Skeletal muscle tissue (tissue), 4 donors: ENCODE data around the gene TTC16. TPM values are rescaled to one million over a fixed set of nuclear protein-coding genes. Genes with fewer than 3 reads are reported as not detected.
"Not testable (repeated sequence)": the region's sequence is repeated elsewhere in the genome, so short reads cannot be mapped to it uniquely, and the experiment has no call there.

Experiments used
- H3K27ac ChIP-seq: one replicate; pipeline ENCODE4 v1.7.0; 2013; ENCODE audit warnings: mild to moderate bottlenecking, low read depth, low read length, inconsistent platforms
- H3K27me3 ChIP-seq, 3 donors: one replicate each; pipeline ENCODE4 v1.7.0; 2013; ENCODE audit warnings: low read length in 3 of 3; ENCODE audit not compliant: control insufficient read depth in 3 of 3, insufficient read depth in 3 of 3
- H3K36me3 ChIP-seq, 3 donors: one replicate each; pipeline ENCODE4 v1.7.0; 2013; ENCODE audit warnings: low read length in 3 of 3; ENCODE audit not compliant: control insufficient read depth in 3 of 3, insufficient read depth in 3 of 3
- H3K4me1 ChIP-seq, 3 donors: one replicate each; pipeline ENCODE4 v1.7.0; 2013; ENCODE audit warnings: low read length in 3 of 3, mild to moderate bottlenecking in 3 of 3; ENCODE audit not compliant: control insufficient read depth in 3 of 3, insufficient read depth in 3 of 3
- H3K4me3 ChIP-seq, 3 donors: one replicate each; pipeline ENCODE4 v1.7.0; 2013; ENCODE audit warnings: low read length in 3 of 3
- H3K9ac ChIP-seq, 3 donors: one replicate each; pipeline ENCODE4 v1.7.0; 2013; ENCODE audit warnings: low read length in 3 of 3, mild to moderate bottlenecking in 3 of 3, moderate library complexity in 2 of 3, low read depth in 1 of 3
- H3K9me3 ChIP-seq, 3 donors: one replicate each; pipeline ENCODE4 v1.7.0; 2013; ENCODE audit warnings: low read length in 3 of 3; ENCODE audit not compliant: control insufficient read depth in 3 of 3
- total RNA-seq: library from RNA; depleted of rRNA; stranded (reverse); fragments of >200 nt; gene quantifications from one replicate; pipeline ENCODE4 v1.2.3, GENCODE V29; 2014
- donor health status: Osteomylitis.

Gene TTC16
- total RNA-seq, 1 donor from 2014 or later: not detected

DNA sequence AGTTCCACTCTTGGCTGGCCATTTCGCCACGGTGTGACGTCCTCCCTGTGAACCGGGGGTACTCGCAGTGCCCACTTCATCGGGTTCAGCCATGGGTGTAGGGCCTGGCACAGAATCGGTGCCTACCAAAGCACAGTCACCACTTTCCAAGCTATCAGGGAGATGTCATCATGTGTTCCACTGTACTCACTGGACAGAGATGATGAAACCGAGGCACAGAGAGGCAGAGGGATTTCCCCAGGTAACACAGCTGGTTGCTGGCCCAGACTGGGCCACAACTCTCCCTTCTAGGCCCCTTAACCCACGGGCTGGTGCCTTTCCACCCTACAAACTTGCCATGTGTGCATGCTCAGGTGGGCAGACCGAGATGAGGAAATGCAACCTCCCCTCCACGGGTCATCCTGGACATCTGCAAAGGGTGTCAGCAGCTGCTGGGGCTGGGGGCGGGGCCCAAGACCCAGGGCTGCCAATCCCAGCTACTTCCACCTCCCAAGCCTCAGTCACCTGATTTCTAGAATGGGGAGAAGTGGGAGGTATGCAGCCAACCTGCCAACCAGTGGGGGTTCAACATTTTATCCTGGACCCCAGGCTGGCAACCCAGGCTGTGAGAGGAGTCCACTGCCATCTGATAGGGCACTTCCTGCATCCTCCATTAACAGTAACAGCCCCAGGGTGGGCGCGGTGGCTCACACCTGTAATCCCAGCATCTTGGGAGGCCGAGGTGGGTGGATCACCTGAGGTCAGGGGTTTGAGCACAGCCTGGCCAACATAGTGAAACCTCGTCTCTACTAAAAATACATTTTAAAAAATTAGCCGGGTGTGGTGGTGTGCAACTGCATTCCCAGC is 63.5 kb downstream of the TTC16 start:
- H3K36me3 ChIP-seq: no peaks in the 10 kb centered on the region
- H3K9me3 ChIP-seq: no peaks in the 10 kb centered on the region
- no peaks in the 10 kb centered on the region for H3K27me3 ChIP-seq
- peak overlapping the region; percentile 32 for H3K27ac ChIP-seq
- peak overlapping the region in 1 of 3 donors; percentile 19 for H3K9ac ChIP-seq
- H3K4me1 ChIP-seq: peaks cover 0 to 20% (median 17%) of the 10 kb centered on the region in 3 donors
- H3K4me3 ChIP-seq: no peak overlapping the region

GRCh38 chr9:127780126-127780885 is 64.4 kb downstream of the TTC16 start:
- Histone ChIP-seq H3K9me3 (no peaks in the 10 kb centered on the region), H3K27me3 (no peaks in the 10 kb centered on the region), H3K4me1 (peaks cover 4 to 25% (median 21%) of the 10 kb centered on the region in 3 donors), H3K27ac (no peak overlapping the region), H3K4me3 (no peak overlapping the region), H3K9ac (no peak overlapping the region), H3K36me3 (no peaks in the 10 kb centered on the region)

DNA sequence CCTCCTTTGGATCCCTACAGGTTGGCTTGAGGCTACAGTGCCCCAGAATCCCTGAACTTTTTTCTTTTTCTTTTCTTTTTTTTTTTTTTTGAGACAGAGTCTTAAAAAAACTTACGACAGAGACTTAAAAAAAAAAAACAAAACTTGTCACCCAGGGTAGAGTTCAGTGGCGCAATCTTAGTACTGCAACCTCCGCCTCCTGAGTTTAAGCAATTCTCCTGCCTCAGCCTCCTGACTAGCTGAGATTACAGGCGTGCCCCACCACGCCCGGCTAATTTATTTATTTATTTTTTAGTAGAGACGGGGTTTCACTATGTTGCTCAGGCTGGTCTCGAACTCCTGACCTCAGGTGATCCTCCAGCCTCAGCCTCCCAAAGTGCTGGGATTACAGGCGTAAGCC is 65.0 kb downstream of the TTC16 start:
- H3K9ac ChIP-seq, H3K9me3 ChIP-seq, H3K4me3 ChIP-seq, H3K27ac ChIP-seq, H3K36me3 ChIP-seq, H3K27me3 ChIP-seq: not testable (repeated sequence)
- H3K4me1 ChIP-seq: peaks cover 4 to 25% (median 21%) of the 10 kb centered on the region in 3 donors

Other genes starting within 250 kb of the TTC16 start
- gene STXBP1, start 103.8 kb upstream of the TTC16 start, total RNA-seq: 5.2 TPM
- gene CFAP157, start 9.1 kb upstream of the TTC16 start, total RNA-seq: not detected
- gene PTRH1, start 416 bp upstream of the TTC16 start, total RNA-seq: 8.4 TPM
- 2.6 TPM for gene TOR2A, start 19.2 kb downstream of the TTC16 start, total RNA-seq
- gene SH2D3C, start 62.6 kb downstream of the TTC16 start, total RNA-seq: 15.1 TPM
- gene CDK9, start 70.0 kb downstream of the TTC16 start, total RNA-seq: 33.4 TPM
- 41.2 TPM for gene FPGS, start 86.8 kb downstream of the TTC16 start, total RNA-seq
- 9.4 TPM for gene ENG, start 138.6 kb downstream of the TTC16 start, total RNA-seq
- 359 TPM for gene AK1, start 161.6 kb downstream of the TTC16 start, total RNA-seq
- 33.9 TPM for gene ST6GALNAC6, start 183.5 kb downstream of the TTC16 start, total RNA-seq
- gene ST6GALNAC4, start 201.0 kb downstream of the TTC16 start, total RNA-seq: 23.5 TPM
- not detected for gene PIP5KL1, start 214.7 kb downstream of the TTC16 start, total RNA-seq
- gene DPM2, start 221.8 kb downstream of the TTC16 start, total RNA-seq: 7.3 TPM